WTC11 (cell line): ENCODE results near the gene SDHAF1.

Source experiments
- ATF3 ChIP-seq: sonication (generic); formaldehyde crosslinking; conservative IDR thresholded peaks from 2 replicates; pipeline ENCODE4 v1.8.1; 2022; ENCODE audit warnings: mild to moderate bottlenecking, missing genetic modification reagents
- CTCF ChIP-seq: fragments of 200-600 bp; IDR thresholded peaks from 2 replicates; pipeline ENCODE4 v1.8.0; 2022; ENCODE audit warnings: antibody characterized with exemption
- IRF2 ChIP-seq: sonication (generic); formaldehyde crosslinking; IDR thresholded peaks from 2 replicates; pipeline ENCODE4 v1.8.0; 2022; ENCODE audit warnings: low read depth, missing genetic modification reagents, borderline replicate concordance
- MYBL2 ChIP-seq: sonication (generic); formaldehyde crosslinking; IDR thresholded peaks from 2 replicates; pipeline ENCODE4 v1.8.1; 2023; ENCODE audit warnings: mild to moderate bottlenecking, moderate library complexity, missing genetic modification reagents
- NR2C2 ChIP-seq: sonication (generic); formaldehyde crosslinking; IDR thresholded peaks from 2 replicates; pipeline ENCODE4 v1.8.0; 2022; ENCODE audit warnings: mild to moderate bottlenecking, missing genetic modification reagents
- PRDM15 ChIP-seq: sonication (generic); formaldehyde crosslinking; IDR thresholded peaks from 2 replicates; pipeline ENCODE4 v1.8.0; 2022; ENCODE audit warnings: missing genetic modification reagents
- SP1 ChIP-seq: sonication (generic); formaldehyde crosslinking; conservative IDR thresholded peaks from 2 replicates; pipeline ENCODE4 v1.8.1; 2022; ENCODE audit warnings: missing genetic modification reagents
- ZNF138 ChIP-seq: sonication (generic); formaldehyde crosslinking; conservative IDR thresholded peaks from 2 replicates; pipeline ENCODE4 v1.8.1; 2022; ENCODE audit warnings: mild to moderate bottlenecking, moderate library complexity, missing genetic modification reagents

GRCh38 chr19:36031308-36031707 is 36.3 kb downstream of the SDHAF1 start:
- TF ChIP-seq ATF3 (CRISPR knock-in tag): no peak
- TF ChIP-seq CTCF: no peak
- no peak for TF ChIP-seq MYBL2
- TF ChIP-seq PRDM15: no peak
- TF ChIP-seq IRF2 (CRISPR knock-in tag): no peak
- no peak for TF ChIP-seq SP1 (CRISPR knock-in tag)
- TF ChIP-seq NR2C2 (CRISPR knock-in tag): no peak
- no peak for TF ChIP-seq ZNF138 (CRISPR knock-in tag)
